HFF-Myc (cell line): Measurements from ENCODE around the gene JOSD1.

ENCODE experiments used
- DNase-seq: peaks from one replicate; pipeline ENCODE4 v3.0.0-alpha.2; 2011; ENCODE audit warnings: low read depth; ENCODE audit errors: extremely low read depth
- H3K4me3 ChIP-seq: replicated peaks from 2 replicates; pipeline ENCODE4 v1.5.1; 2011; ENCODE audit warnings: low read depth, mild to moderate bottlenecking, control low read depth, low read length
- CTCF ChIP-seq: IDR thresholded peaks from 2 replicates; pipeline ENCODE4 v1.5.1; 2012; ENCODE audit warnings: mild to moderate bottlenecking, low read depth, low read length, control low read depth; ENCODE audit errors: missing control alignments

The JOSD1 gene

DNA sequence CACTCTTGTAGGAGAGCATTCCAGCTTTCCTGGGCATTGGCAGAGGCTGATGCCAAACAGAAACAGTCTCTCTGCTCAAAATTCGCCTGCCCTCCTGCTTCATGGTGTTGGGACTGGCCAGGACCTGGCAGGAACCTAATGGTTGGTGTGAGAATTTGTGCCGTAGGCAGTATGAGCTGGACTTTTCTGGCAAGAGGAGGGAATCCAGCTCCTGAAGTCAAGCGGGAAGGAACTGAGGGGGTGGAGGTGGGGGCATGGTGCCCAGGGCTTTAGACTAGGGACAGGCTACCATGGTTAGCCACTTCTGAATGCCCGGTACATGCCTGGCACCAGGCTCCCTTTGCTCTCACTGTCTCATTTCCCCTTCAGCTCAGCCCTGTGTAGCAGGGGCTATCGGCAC lies 25.9 kb downstream of the JOSD1 start:
- DNase-seq = no peak
- H3K4me3 ChIP-seq = no peak overlapping the region
- TF ChIP-seq CTCF = no peak

DNA sequence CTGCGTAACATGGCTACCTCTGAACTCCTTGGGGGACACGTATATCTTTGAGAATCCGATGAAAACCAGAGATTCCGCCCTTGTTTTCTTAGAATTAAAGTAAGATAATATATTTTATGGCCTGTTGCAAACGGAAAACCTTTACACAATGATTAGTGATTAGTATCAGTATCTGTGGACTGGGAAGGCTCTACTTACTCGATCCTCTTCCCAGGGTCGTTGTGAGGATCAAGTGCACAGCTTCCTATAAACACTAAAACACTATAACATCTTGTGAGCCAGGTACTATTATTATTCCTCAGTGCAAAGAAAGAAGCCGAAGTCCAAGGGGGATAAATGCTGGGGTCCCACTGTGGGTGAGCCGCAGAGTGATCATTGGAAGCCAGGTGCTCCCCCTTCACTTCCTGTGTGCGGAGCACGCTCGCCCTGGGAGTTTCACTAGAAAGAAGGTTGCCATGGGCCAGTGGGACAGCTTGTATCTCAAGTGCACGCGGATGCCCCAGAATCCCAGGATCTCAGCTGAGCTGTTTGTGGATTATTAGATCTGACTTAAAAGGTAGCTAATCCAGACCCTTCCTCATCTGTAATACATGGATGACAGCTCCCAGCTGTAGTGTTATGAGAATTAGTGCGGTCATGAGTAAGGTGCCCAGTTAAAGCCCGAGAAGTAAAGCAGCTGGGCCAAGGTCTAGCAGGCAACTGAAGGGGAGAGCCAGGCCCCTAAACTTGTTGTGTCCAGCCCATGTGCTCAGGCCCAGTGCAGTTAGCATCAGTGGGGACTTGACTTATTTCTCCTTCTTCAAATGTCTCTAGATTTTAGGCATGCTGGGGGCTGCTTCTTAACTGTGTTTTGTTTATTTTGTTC lies 43.5 kb downstream of the JOSD1 start:
- TF ChIP-seq CTCF = no peak
- no peak for DNase-seq
- peak overlapping the region; percentile 91 for H3K4me3 ChIP-seq

- peak within 1 kb of the TSS; percentile 91 for H3K4me3 ChIP-seq
- peak; percentile 57 for DNase-seq
- no peak for TF ChIP-seq CTCF
These were observed 44.3 kb downstream of the JOSD1 start, which contains the start of the genes CBY1 and FAM227A for GRCh38 chr22:38656256-38657044. CBY1 (plus strand) TSS chr22:38656638; CDS start chr22:38668055, 11,417 bp downstream. FAM227A (minus strand) TSS chr22:38656392; CDS start chr22:38650168, 6,224 bp downstream.

DNA sequence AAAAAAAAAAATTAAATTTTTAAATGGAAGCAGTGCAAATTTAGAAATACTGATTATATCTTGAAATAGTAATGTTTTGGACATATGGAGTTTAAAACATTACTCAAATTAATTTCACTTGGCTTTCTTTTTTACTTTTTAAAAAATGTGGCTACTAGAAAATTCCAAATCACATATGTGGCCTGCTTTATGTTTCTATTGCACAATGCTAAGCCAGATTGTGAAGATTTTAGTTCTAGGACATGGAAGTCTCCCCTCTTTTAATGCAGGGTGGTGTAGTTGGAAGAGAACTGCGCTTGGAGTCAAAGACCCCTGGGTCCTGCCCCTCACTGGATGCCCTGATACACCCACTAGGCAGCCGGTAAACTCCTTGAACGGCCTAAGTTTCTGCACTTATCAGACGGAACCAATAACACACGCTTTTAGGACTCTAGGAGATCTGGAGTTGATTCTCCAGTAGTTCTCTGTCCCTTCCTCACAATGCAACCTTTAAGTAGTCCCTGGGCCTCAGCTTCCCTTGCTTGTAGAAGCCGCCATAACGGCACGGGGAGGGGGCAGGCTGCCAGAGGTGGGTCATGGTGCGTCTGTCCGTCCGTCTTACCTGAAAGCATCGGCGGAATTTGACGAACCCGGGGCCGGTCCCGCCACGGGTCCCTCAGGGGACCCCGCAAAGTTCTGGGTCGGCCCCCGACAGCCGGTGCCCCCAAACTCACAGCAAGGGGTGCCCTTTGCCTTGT lies 45.1 kb downstream of the JOSD1 start:
- no peak for TF ChIP-seq CTCF
- H3K4me3 ChIP-seq = peak overlapping the region; percentile 91
- no peak for DNase-seq

GRCh38 chr22:38653741-38654140 lies 47.0 kb downstream of the JOSD1 start:
- TF ChIP-seq CTCF = no peak
- H3K4me3 ChIP-seq = no peak overlapping the region
- DNase-seq = no peak

DNA sequence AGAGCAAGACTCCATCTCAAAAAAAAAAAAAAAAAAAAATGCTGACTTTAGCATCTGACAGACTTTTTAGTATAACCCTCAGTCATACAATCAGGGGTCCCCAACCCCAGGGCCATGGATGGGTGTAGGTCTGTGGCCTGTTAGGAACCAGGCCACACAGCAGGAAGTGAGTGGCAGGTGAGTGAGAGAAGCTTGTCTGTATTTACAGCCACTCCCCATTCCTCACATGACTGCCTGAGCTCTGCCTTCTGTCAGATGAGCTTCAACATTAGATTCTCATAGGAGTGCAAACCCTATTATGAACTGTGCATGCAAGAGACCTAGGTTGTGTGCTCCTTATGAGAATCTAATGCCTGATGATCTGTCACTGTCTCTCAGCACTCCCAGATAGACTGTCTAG lies 47.9 kb downstream of the JOSD1 start:
- no peak for DNase-seq
- no peak overlapping the region for H3K4me3 ChIP-seq
- no peak for TF ChIP-seq CTCF
